SKM-1 treated with dmso at 0.1 percent for 144 hours (cell line): ENCODE measurements around the gene KIF18B.

Source experiments
- DNase-seq: peaks from one replicate; lab custom pipeline; 2025; ENCODE audit not compliant: unreplicated experiment; lab: John Stamatoyannopoulos, UW

KIF18B gene

GRCh38 chr17:44941712-44942331, 5.8 kb downstream of the KIF18B start:
- DNase-seq = no peak

- no peak for DNase-seq
These were observed 6.8 kb downstream of the KIF18B start for GRCh38 chr17:44940768-44941167.

- DNase-seq = no peak
These were observed 7.3 kb downstream of the KIF18B start for GRCh38 chr17:44940317-44940716.

- DNase-seq = no peak
These were observed 12.5 kb downstream of the KIF18B start for GRCh38 chr17:44935116-44935515.

GRCh38 chr17:44934745-44935105, 12.8 kb downstream of the KIF18B start:
- DNase-seq = no peak

GRCh38 chr17:44933824-44934744, 13.5 kb downstream of the KIF18B start:
- DNase-seq = no peak

- no peak for DNase-seq
These were observed 14.8 kb downstream of the KIF18B start for GRCh38 chr17:44932787-44933097.

GRCh38 chr17:44932096-44932786, 15.3 kb downstream of the KIF18B start:
- no peak for DNase-seq

- no peak for DNase-seq
These were observed 16.2 kb downstream of the KIF18B start for GRCh38 chr17:44931376-44931775.

- no peak for DNase-seq
These were observed 16.9 kb downstream of the KIF18B start for GRCh38 chr17:44930667-44931066.

- no peak for DNase-seq
These were observed 18.4 kb downstream of the KIF18B start for GRCh38 chr17:44928950-44929720.

- DNase-seq = no peak
These were observed 19.4 kb downstream of the KIF18B start for GRCh38 chr17:44928136-44928535.

GRCh38 chr17:44927696-44928095, 19.9 kb downstream of the KIF18B start:
- no peak for DNase-seq

- DNase-seq = no peak
These were observed 20.6 kb downstream of the KIF18B start for GRCh38 chr17:44926821-44927525.

- no peak for DNase-seq
These were observed 21.6 kb downstream of the KIF18B start for GRCh38 chr17:44925731-44926697.

- DNase-seq = no peak
These were observed 23.4 kb downstream of the KIF18B start for GRCh38 chr17:44924107-44924544.

- no peak for DNase-seq
These were observed 24.7 kb downstream of the KIF18B start for GRCh38 chr17:44922746-44923470.

- no peak for DNase-seq
These were observed 25.4 kb downstream of the KIF18B start for GRCh38 chr17:44922136-44922535.
